HG03139 (cell line): Measurements from ENCODE around the gene IL17D.
"Not testable (repeated sequence)": the region's sequence is repeated elsewhere in the genome, so short reads cannot be mapped to it uniquely, and the experiment has no call there.

Experiments
- ATAC-seq: cut with Tn5 transposase; IDR thresholded peaks from one replicate; pipeline ENCODE4 v1.9.1; 2021; ENCODE audit not compliant: unreplicated experiment

The IL17D gene

GRCh38 chr13:20718958-20719566 is 15.6 kb downstream of the IL17D start:
- ATAC-seq = no peak

GRCh38 chr13:20719783-20720182 is 16.3 kb downstream of the IL17D start:
- no peak for ATAC-seq

- ATAC-seq = no peak
Observed at GRCh38 chr13:20720499-20720898, 17.0 kb downstream of the IL17D start.

GRCh38 chr13:20721058-20721453 is 17.6 kb downstream of the IL17D start:
- ATAC-seq = no peak

- no peak for ATAC-seq
Observed at GRCh38 chr13:20721454-20722357, 18.2 kb downstream of the IL17D start.

- no peak for ATAC-seq
Observed at GRCh38 chr13:20727856-20728255, 24.4 kb downstream of the IL17D start.

GRCh38 chr13:20728579-20729311 is 25.2 kb downstream of the IL17D start:
- no peak for ATAC-seq

- ATAC-seq = no peak
Observed at GRCh38 chr13:20729633-20730585, 26.4 kb downstream of the IL17D start.

GRCh38 chr13:20738616-20739015 is 35.1 kb downstream of the IL17D start:
- ATAC-seq = no peak

GRCh38 chr13:20740021-20740420 is 36.5 kb downstream of the IL17D start:
- ATAC-seq = no peak

GRCh38 chr13:20743830-20744404 is 40.4 kb downstream of the IL17D start:
- ATAC-seq = not testable (repeated sequence)

- ATAC-seq = no peak
Observed at GRCh38 chr13:20749377-20749776, 45.9 kb downstream of the IL17D start.

- ATAC-seq = no peak
Observed at GRCh38 chr13:20754009-20754408, 50.5 kb downstream of the IL17D start.

GRCh38 chr13:20760872-20761271 is 57.4 kb downstream of the IL17D start:
- ATAC-seq = no peak

GRCh38 chr13:20767309-20767943 is 63.9 kb downstream of the IL17D start:
- no peak for ATAC-seq

- no peak for ATAC-seq
Observed at GRCh38 chr13:20769091-20769490, 65.6 kb downstream of the IL17D start.

GRCh38 chr13:20769834-20770233 is 66.3 kb downstream of the IL17D start:
- ATAC-seq = no peak
